ENCODE data around the gene ZNF716.
"Not testable (repeated sequence)": the region's sequence is repeated elsewhere in the genome, so short reads cannot be mapped to it uniquely, and the experiment has no call there.

ZNF716 gene

GRCh38 chr7:57449904-57450303 lies at the start of gene ZNF716:
Gene ZNF716, plus strand, starts transcription at chr7:57450177. Its CDS starts 112 bp downstream, at chr7:57450289.
- Histone ChIP-seq H3K9me3 (ENCODE audit: control insufficient read depth in 2 of 2, low read length in 2 of 2) (peaks cover 0 to 3% of the 10 kb centered on the region in 2 donors), H3K4me1 (ENCODE audit: control insufficient read depth, insufficient read depth, low read length) (no peaks in the 10 kb centered on the region), H3K9ac (ENCODE audit: low read length in 2 of 2) (no peak within 1 kb of the TSS), H3K27ac (ENCODE audit: low read length) (no peak within 1 kb of the TSS), H3K36me3 (ENCODE audit: control insufficient read depth in 2 of 2, insufficient read depth in 2 of 2, low read length in 2 of 2) (no peaks in the 10 kb centered on the region), H3K4me3 (ENCODE audit: low read length in 2 of 2) (no peak within 1 kb of the TSS), H3K27me3 (ENCODE audit: control insufficient read depth in 1 of 2, insufficient read depth in 2 of 2, low read length in 2 of 2) (no peaks in the 10 kb centered on the region)

GRCh38 chr7:57400531-57401155 lies 49.3 kb upstream of the ZNF716 start:
- no peak overlapping the region for H3K4me3 ChIP-seq (ENCODE audit: low read length in 2 of 2)
- H3K36me3 ChIP-seq (ENCODE audit: control insufficient read depth in 2 of 2, insufficient read depth in 2 of 2, low read length in 2 of 2), result no peaks in the 10 kb centered on the region
- H3K9ac ChIP-seq (ENCODE audit: low read length in 2 of 2), result no peak overlapping the region
- H3K27ac ChIP-seq (ENCODE audit: low read length), result no peak overlapping the region
- peaks cover 0 to 9% of the 10 kb centered on the region in 2 donors for H3K9me3 ChIP-seq (ENCODE audit: control insufficient read depth in 2 of 2, low read length in 2 of 2)
- peaks cover 0 to 3% of the 10 kb centered on the region in 2 donors for H3K27me3 ChIP-seq (ENCODE audit: control insufficient read depth in 1 of 2, insufficient read depth in 2 of 2, low read length in 2 of 2)
- H3K4me1 ChIP-seq (ENCODE audit: control insufficient read depth, insufficient read depth, low read length), result peaks cover 2% of the 10 kb centered on the region

- not testable (repeated sequence) for H3K4me3 ChIP-seq (ENCODE audit: low read length in 2 of 2); H3K9me3 ChIP-seq (ENCODE audit: control insufficient read depth in 2 of 2, low read length in 2 of 2); H3K4me1 ChIP-seq (ENCODE audit: control insufficient read depth, insufficient read depth, low read length); H3K27me3 ChIP-seq (ENCODE audit: control insufficient read depth in 1 of 2, insufficient read depth in 2 of 2, low read length in 2 of 2); H3K36me3 ChIP-seq (ENCODE audit: control insufficient read depth in 2 of 2, insufficient read depth in 2 of 2, low read length in 2 of 2); H3K27ac ChIP-seq (ENCODE audit: low read length); H3K9ac ChIP-seq (ENCODE audit: low read length in 2 of 2)
These were observed 46.9 kb upstream of the ZNF716 start for GRCh38 chr7:57403051-57403450.

- no peak overlapping the region for H3K9ac ChIP-seq (ENCODE audit: low read length in 2 of 2)
- peak overlapping the region in 1 of 2 donors; percentile 74 for H3K4me3 ChIP-seq (ENCODE audit: low read length in 2 of 2)
- no peak overlapping the region for H3K27ac ChIP-seq (ENCODE audit: low read length)
These were observed 46.2 kb upstream of the ZNF716 start for GRCh38 chr7:57403601-57404342.

GRCh38 chr7:57404343-57404966 lies 45.5 kb upstream of the ZNF716 start:
- Histone ChIP-seq H3K36me3 (ENCODE audit: control insufficient read depth in 2 of 2, insufficient read depth in 2 of 2, low read length in 2 of 2) (no peaks in the 10 kb centered on the region), H3K4me3 (ENCODE audit: low read length in 2 of 2) (peak overlapping the region in 1 of 2 donors; percentile 74), H3K4me1 (ENCODE audit: control insufficient read depth, insufficient read depth, low read length) (peaks cover 2% of the 10 kb centered on the region), H3K27me3 (ENCODE audit: control insufficient read depth in 1 of 2, insufficient read depth in 2 of 2, low read length in 2 of 2) (peaks cover 0 to 3% of the 10 kb centered on the region in 2 donors), H3K27ac (ENCODE audit: low read length) (no peak overlapping the region), H3K9me3 (ENCODE audit: control insufficient read depth in 2 of 2, low read length in 2 of 2) (peaks cover 0 to 9% of the 10 kb centered on the region in 2 donors), H3K9ac (ENCODE audit: low read length in 2 of 2) (no peak overlapping the region)

More at GRCh38 chr7:57403601-57404342, 46.2 kb upstream of the ZNF716 start:
- Histone ChIP-seq H3K4me1 (ENCODE audit: control insufficient read depth, insufficient read depth, low read length) (peaks cover 2% of the 10 kb centered on the region), H3K36me3 (ENCODE audit: control insufficient read depth in 2 of 2, insufficient read depth in 2 of 2, low read length in 2 of 2) (no peaks in the 10 kb centered on the region), H3K27me3 (ENCODE audit: control insufficient read depth in 1 of 2, insufficient read depth in 2 of 2, low read length in 2 of 2) (peaks cover 0 to 3% of the 10 kb centered on the region in 2 donors), H3K9me3 (ENCODE audit: control insufficient read depth in 2 of 2, low read length in 2 of 2) (peaks cover 0 to 9% of the 10 kb centered on the region in 2 donors)

- H3K27me3 ChIP-seq (ENCODE audit: control insufficient read depth in 1 of 2, insufficient read depth in 2 of 2, low read length in 2 of 2), result peaks cover 0 to 3% of the 10 kb centered on the region in 2 donors
- H3K9me3 ChIP-seq (ENCODE audit: control insufficient read depth in 2 of 2, low read length in 2 of 2), result peaks cover 0 to 9% of the 10 kb centered on the region in 2 donors
- no peaks in the 10 kb centered on the region for H3K36me3 ChIP-seq (ENCODE audit: control insufficient read depth in 2 of 2, insufficient read depth in 2 of 2, low read length in 2 of 2)
- H3K4me3 ChIP-seq (ENCODE audit: low read length in 2 of 2), result peak overlapping the region in 1 of 2 donors; percentile 74
- H3K9ac ChIP-seq (ENCODE audit: low read length in 2 of 2), result no peak overlapping the region
- peaks cover 2% of the 10 kb centered on the region for H3K4me1 ChIP-seq (ENCODE audit: control insufficient read depth, insufficient read depth, low read length)
- no peak overlapping the region for H3K27ac ChIP-seq (ENCODE audit: low read length)
These were observed 45.0 kb upstream of the ZNF716 start for GRCh38 chr7:57404967-57405421.

GRCh38 chr7:57407125-57407524 lies 42.9 kb upstream of the ZNF716 start:
- H3K27me3 ChIP-seq (ENCODE audit: control insufficient read depth in 1 of 2, insufficient read depth in 2 of 2, low read length in 2 of 2), result peaks cover 0 to 3% of the 10 kb centered on the region in 2 donors
- H3K9ac ChIP-seq (ENCODE audit: low read length in 2 of 2), result no peak overlapping the region
- H3K36me3 ChIP-seq (ENCODE audit: control insufficient read depth in 2 of 2, insufficient read depth in 2 of 2, low read length in 2 of 2), result no peaks in the 10 kb centered on the region
- no peak overlapping the region for H3K4me3 ChIP-seq (ENCODE audit: low read length in 2 of 2)
- H3K27ac ChIP-seq (ENCODE audit: low read length), result no peak overlapping the region
- peaks cover 2% of the 10 kb centered on the region for H3K4me1 ChIP-seq (ENCODE audit: control insufficient read depth, insufficient read depth, low read length)
- peaks cover 0 to 7% of the 10 kb centered on the region in 2 donors for H3K9me3 ChIP-seq (ENCODE audit: control insufficient read depth in 2 of 2, low read length in 2 of 2)

GRCh38 chr7:57412168-57412567 lies 37.8 kb upstream of the ZNF716 start:
- peaks cover 0 to 6% of the 10 kb centered on the region in 2 donors for H3K9me3 ChIP-seq (ENCODE audit: control insufficient read depth in 2 of 2, low read length in 2 of 2)
- no peaks in the 10 kb centered on the region for H3K27me3 ChIP-seq (ENCODE audit: control insufficient read depth in 1 of 2, insufficient read depth in 2 of 2, low read length in 2 of 2)
- no peaks in the 10 kb centered on the region for H3K36me3 ChIP-seq (ENCODE audit: control insufficient read depth in 2 of 2, insufficient read depth in 2 of 2, low read length in 2 of 2)
- H3K4me1 ChIP-seq (ENCODE audit: control insufficient read depth, insufficient read depth, low read length), result no peaks in the 10 kb centered on the region
- no peak overlapping the region for H3K9ac ChIP-seq (ENCODE audit: low read length in 2 of 2)
- no peak overlapping the region for H3K4me3 ChIP-seq (ENCODE audit: low read length in 2 of 2)
- H3K27ac ChIP-seq (ENCODE audit: low read length), result no peak overlapping the region

GRCh38 chr7:57412618-57413017 lies 37.4 kb upstream of the ZNF716 start:
- H3K4me3 ChIP-seq (ENCODE audit: low read length in 2 of 2), result no peak overlapping the region
- no peaks in the 10 kb centered on the region for H3K36me3 ChIP-seq (ENCODE audit: control insufficient read depth in 2 of 2, insufficient read depth in 2 of 2, low read length in 2 of 2)
- H3K4me1 ChIP-seq (ENCODE audit: control insufficient read depth, insufficient read depth, low read length), result no peaks in the 10 kb centered on the region
- no peaks in the 10 kb centered on the region for H3K27me3 ChIP-seq (ENCODE audit: control insufficient read depth in 1 of 2, insufficient read depth in 2 of 2, low read length in 2 of 2)
- no peak overlapping the region for H3K27ac ChIP-seq (ENCODE audit: low read length)
- H3K9me3 ChIP-seq (ENCODE audit: control insufficient read depth in 2 of 2, low read length in 2 of 2), result peaks cover 0 to 6% of the 10 kb centered on the region in 2 donors
- H3K9ac ChIP-seq (ENCODE audit: low read length in 2 of 2), result no peak overlapping the region

- Histone ChIP-seq H3K9ac (ENCODE audit: low read length in 2 of 2) (no peak overlapping the region), H3K4me1 (ENCODE audit: control insufficient read depth, insufficient read depth, low read length) (no peaks in the 10 kb centered on the region), H3K27me3 (ENCODE audit: control insufficient read depth in 1 of 2, insufficient read depth in 2 of 2, low read length in 2 of 2) (no peaks in the 10 kb centered on the region), H3K27ac (ENCODE audit: low read length) (no peak overlapping the region), H3K9me3 (ENCODE audit: control insufficient read depth in 2 of 2, low read length in 2 of 2) (peaks cover 0 to 6% of the 10 kb centered on the region in 2 donors), H3K36me3 (ENCODE audit: control insufficient read depth in 2 of 2, insufficient read depth in 2 of 2, low read length in 2 of 2) (no peaks in the 10 kb centered on the region), H3K4me3 (ENCODE audit: low read length in 2 of 2) (no peak overlapping the region)
These were observed 36.2 kb upstream of the ZNF716 start for GRCh38 chr7:57413529-57414398.

Measured in stomach smooth muscle (tissue), 2 donors.